ENCODE measurements around the gene CDH13. TPM values are rescaled to one million over a fixed set of nuclear protein-coding genes. Genes with fewer than 3 reads are reported as not detected.

The CDH13 gene
- polyA plus RNA-seq, 4 donors, result 9.4 to 16.6 (median 13.4) TPM

DNA sequence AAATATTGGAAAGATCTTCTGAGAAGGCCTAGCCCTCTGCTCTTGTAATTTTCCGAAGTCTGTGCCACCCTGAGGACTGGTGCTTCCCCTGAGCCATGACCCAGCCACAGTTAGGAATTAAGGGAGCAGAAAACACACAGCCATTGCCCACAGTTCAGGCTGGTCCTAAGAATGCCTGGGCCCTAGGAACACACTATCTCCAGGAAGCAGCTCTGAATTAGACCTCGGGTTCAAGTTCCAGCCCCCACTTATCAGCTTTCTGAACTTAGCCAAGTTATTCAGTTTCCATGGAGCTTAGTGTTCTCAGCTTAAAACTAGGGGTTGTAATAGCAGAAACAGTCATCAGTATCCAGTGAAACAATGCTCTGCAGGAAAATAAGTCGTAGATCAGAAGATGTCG, 56.0 kb downstream of the CDH13 start:
- DNase-seq (ENCODE audit: low read depth in 4 of 4, low spot score in 2 of 4), result no peak

GRCh38 chr16:82684256-82684655, 57.5 kb downstream of the CDH13 start:
- no peak for DNase-seq (ENCODE audit: low read depth in 4 of 4, low spot score in 2 of 4)

- no peak for DNase-seq (ENCODE audit: low read depth in 4 of 4, low spot score in 2 of 4)
Observed at GRCh38 chr16:82685526-82685925, 58.8 kb downstream of the CDH13 start.

GRCh38 chr16:82694239-82694874, 67.6 kb downstream of the CDH13 start:
- no peak for DNase-seq (ENCODE audit: low read depth in 4 of 4, low spot score in 2 of 4)

- DNase-seq (ENCODE audit: low read depth in 4 of 4, low spot score in 2 of 4), result no peak
Observed at GRCh38 chr16:82695806-82696205, 69.0 kb downstream of the CDH13 start.

DNA sequence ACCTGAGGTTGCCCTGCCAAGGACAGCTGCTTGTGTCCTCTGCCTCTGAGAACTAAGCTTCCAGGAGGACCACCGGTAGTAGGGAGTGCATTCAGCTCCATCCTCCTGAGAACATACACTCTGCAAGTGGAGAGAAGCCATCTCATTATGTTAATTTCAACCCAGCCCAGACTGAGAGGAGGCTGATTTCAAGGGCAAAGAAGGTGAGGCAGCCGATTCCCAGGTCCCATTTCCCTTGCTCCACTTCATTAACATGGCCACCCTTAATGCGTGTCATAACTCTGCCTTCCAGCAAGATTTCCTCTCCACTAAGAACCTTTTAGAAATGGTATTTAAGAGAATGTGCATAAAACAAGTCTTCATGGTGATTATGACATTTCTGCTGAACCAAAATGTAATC, 72.5 kb downstream of the CDH13 start:
- no peak for DNase-seq (ENCODE audit: low read depth in 4 of 4, low spot score in 2 of 4)

GRCh38 chr16:82699711-82700495, 73.1 kb downstream of the CDH13 start:
- DNase-seq (ENCODE audit: low read depth in 4 of 4, low spot score in 2 of 4), result no peak

DNA sequence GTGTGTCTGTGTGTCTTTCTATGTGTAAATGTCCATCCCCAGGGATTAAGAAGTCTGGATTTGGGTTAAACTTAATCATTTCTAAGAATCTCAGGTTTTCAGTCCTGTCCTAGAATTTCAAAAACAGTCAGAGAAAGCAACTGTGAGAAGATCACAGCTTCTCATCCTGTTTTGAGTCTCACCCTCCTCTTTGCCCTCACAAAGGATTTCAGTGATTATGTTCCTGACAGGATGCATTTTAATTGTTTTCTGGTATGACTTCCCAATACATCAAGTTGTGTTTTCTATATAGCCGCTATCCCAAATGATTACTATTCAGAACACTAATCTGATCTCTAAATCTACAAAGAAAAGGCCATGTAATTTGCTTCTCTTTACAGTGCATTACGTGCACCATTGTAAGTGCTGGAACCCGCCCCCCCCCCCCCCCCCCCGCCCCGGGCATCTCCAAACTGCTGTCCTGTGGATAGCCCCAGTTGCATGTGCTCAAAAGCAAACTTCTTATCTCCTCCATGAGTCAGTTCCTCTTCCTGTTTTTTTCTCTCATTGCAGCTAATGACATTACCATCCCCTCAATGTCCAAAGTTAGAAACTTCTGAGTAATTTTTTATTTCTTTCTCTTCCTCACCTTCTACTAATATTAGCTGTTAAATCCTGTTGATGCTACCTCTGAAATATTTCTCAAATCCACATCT, 73.9 kb downstream of the CDH13 start:
- DNase-seq (ENCODE audit: low read depth in 4 of 4, low spot score in 2 of 4), result no peak

DNA sequence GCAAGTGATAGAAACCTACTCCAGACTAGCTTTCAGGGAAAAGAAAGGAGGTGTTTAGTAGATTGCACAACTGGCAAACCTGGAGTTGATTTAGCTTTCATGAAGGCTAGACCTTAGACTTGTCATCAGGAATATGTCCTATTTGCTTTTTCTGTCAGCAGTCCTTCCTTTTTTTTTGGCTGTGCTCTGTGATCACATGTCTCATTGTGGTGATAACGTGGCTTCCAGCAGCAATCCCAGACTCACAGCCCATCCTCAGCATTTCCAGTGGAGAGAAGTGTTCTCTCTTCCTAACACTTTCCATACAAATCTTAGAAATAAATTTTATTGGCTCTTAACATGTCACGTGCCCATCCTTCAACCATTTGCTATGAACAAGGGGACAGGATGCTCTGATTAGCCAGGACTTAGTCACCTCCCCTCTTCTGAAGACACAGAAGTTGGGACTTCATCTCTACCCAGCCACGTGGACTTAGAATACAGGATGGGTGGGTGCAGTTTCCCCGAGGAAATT, 74.7 kb downstream of the CDH13 start:
- DNase-seq (ENCODE audit: low read depth in 4 of 4, low spot score in 2 of 4), result no peak

DNA sequence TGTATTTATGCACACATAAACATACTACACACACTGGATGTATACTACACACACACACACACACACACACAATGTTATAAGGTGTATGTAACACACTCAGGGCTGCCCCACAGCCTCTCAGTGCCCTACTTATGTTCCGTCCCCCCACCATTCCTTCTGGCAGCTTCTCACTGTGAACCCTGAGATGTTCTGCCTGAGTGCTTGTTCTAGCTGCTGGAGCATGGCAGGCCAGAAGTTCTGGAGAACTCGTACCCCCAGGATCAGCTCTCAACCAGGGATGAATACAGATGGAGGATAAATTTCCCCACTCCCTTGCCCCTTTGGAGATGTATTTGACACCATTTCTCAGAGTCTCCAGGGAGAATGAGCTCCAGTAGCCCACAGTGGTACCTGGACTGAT, 76.4 kb downstream of the CDH13 start:
- no peak for DNase-seq (ENCODE audit: low read depth in 4 of 4, low spot score in 2 of 4)

- no peak for DNase-seq (ENCODE audit: low read depth in 4 of 4, low spot score in 2 of 4)
Observed at GRCh38 chr16:82703871-82704768, 77.4 kb downstream of the CDH13 start.

GRCh38 chr16:82709987-82710386, 83.2 kb downstream of the CDH13 start:
- DNase-seq (ENCODE audit: low read depth in 4 of 4, low spot score in 2 of 4), result no peak

DNA sequence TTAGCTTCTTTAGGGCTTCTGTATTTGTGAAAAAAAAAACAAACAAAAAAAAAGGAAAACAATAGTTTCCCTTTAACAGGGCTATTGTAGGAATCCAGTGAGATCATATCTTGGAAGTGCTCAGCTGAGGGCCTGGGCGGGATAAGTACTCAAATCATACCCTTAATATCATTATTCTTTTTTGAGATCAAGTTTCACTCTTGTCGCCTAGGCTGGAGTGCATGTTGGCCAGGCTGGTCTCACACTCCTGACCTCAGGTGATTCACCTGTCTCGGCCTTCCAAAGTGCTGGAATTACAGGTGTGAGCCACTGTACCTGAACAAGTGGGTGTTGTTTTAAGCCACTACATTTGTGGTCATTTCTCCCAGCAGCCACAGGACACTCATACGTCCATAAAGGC, 87.0 kb downstream of the CDH13 start:
- no peak for DNase-seq (ENCODE audit: low read depth in 4 of 4, low spot score in 2 of 4)

GRCh38 chr16:82715160-82715559, 88.4 kb downstream of the CDH13 start:
- no peak for DNase-seq (ENCODE audit: low read depth in 4 of 4, low spot score in 2 of 4)

- DNase-seq (ENCODE audit: low read depth in 4 of 4, low spot score in 2 of 4), result no peak
Observed at GRCh38 chr16:82715833-82716232, 89.1 kb downstream of the CDH13 start.

DNA sequence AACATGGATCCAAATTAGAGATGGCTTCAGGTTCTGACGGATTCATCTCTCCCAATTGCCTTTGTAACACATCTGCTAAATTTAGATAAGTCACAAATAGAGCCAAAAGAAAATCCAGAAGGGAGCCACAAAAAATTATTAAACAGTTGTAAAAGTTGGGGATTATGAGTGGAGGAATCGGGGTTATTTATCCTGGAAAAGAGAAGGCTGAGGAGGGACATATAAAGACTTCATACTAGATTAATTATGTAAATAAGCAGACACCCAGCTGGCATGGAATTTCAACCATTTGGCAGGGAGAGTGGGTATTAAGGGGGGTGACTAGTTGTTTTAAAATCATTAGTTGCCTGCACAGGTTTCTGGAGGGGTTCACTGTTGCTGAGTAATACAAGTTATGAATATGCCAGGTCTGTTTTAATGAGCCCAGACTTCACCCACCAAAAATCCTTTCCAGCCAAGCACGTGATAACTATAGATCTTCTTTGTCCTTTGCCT, 89.6 kb downstream of the CDH13 start:
- no peak for DNase-seq (ENCODE audit: low read depth in 4 of 4, low spot score in 2 of 4)

DNA sequence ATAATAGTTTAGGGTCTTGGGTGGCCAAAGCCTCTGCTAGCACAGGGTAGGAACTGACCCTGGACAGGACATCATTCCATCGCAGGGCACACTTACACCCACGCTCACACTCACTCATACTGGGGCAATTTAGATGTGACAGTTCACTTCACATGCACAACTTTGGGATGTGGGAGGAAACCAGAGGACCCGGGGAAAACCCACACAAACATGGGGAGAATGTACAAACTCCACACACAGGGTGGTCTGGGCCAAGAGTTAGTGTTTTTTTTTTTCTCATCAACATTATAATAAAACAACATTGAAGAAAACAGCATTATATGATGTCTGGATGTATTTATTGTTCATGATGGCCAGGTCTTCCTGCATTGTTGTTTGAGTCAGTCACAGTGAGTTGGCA, 93.6 kb downstream of the CDH13 start:
- DNase-seq (ENCODE audit: low read depth in 4 of 4, low spot score in 2 of 4), result no peak

DNA sequence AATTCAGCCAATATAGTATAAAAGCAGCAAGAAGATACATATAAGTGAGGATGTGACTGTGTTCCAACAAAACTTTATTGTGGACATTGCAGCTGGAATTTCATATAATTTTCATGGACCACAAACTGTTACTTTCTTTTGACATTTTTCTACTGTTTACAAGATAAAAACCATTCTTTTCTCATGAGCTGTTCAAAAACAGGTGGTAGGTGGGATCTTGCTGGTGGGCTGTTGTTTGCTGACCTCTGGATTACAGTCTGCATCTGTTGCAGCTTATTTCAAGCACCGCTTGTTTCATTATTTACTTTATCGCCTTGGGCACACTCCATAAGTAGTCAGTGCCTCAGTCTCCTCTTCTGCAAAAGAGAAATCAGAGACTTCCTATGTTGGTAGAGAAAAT, 99.5 kb downstream of the CDH13 start:
- no peak for DNase-seq (ENCODE audit: low read depth in 4 of 4, low spot score in 2 of 4)

DNA sequence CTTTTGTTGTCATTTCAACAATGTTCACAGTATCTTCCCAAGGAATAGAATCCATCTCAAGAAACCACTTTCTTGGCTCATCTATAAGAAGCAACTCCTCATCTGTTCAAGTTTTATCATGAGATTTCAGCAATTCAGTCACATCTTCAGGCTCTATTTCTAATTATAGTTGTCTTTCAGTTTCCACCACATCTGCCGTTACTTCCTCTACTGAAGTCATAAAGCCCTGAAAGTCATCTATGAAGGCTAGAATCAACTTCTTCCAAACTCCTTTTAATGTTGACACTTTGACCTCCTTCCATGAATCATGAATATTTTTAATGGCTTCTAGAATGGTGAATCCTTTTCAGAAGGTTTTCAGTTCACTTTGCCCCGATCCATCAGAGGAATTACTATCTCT, 102.1 kb downstream of the CDH13 start:
- no peak for DNase-seq (ENCODE audit: low read depth in 4 of 4, low spot score in 2 of 4)

- DNase-seq (ENCODE audit: low read depth in 4 of 4, low spot score in 2 of 4), result no peak
Observed at GRCh38 chr16:82730901-82731300, 104.1 kb downstream of the CDH13 start.

All from left renal cortex interstitium (tissue), 4 donors.